Smooth muscle cell (in vitro differentiated cells): ENCODE measurements around the gene FMN2. TPM values are rescaled to one million over a fixed set of nuclear protein-coding genes. Genes with fewer than 3 reads are reported as not detected.

Experiments used
- DNase-seq: peaks from one replicate; lab custom pipeline; 2025; ENCODE audit not compliant: unreplicated experiment; lab: John Stamatoyannopoulos, UW
- H2AFZ ChIP-seq: fragments of 200-600 bp; sonication (generic); 2 replicates; pipeline ENCODE4 v1.6.0; 2016; ENCODE audit warnings: antibody characterized with exemption, low read depth, mild to moderate bottlenecking
- H3F3A ChIP-seq: fragments of 200-600 bp; sonication (generic); 2 replicates; pipeline ENCODE4 v1.6.0; 2017; ENCODE audit warnings: antibody characterized with exemption, low read depth
- H3K27ac ChIP-seq: fragments of 200-600 bp; sonication (generic); 2 replicates; pipeline ENCODE4 v1.5.1; 2016; ENCODE audit warnings: low read depth, mild to moderate bottlenecking
- H3K27me3 ChIP-seq: fragments of 200-600 bp; sonication (generic); 2 replicates; pipeline ENCODE4 v1.6.1; 2016; ENCODE audit warnings: low read depth, mild to moderate bottlenecking
- H3K36me3 ChIP-seq: fragments of 200-600 bp; sonication (generic); 2 replicates; pipeline ENCODE4 v1.5.1; 2016; ENCODE audit warnings: low read depth
- H3K4me1 ChIP-seq: fragments of 200-600 bp; sonication (generic); 2 replicates; pipeline ENCODE4 v1.5.1; 2016; ENCODE audit warnings: low read depth
- H3K4me2 ChIP-seq: fragments of 200-600 bp; sonication (generic); 2 replicates; pipeline ENCODE4 v1.6.0; 2016; ENCODE audit warnings: mild to moderate bottlenecking
- H3K4me3 ChIP-seq: fragments of 200-600 bp; sonication (generic); 2 replicates; pipeline ENCODE4 v1.5.1; 2016; ENCODE audit warnings: mild to moderate bottlenecking
- H3K79me2 ChIP-seq: fragments of 200-600 bp; sonication (generic); 2 replicates; pipeline ENCODE4 v1.6.0; 2016; ENCODE audit warnings: low read depth, mild to moderate bottlenecking
- H3K9ac ChIP-seq: fragments of 200-600 bp; sonication (generic); 2 replicates; pipeline ENCODE4 v1.6.0; 2016; ENCODE audit warnings: low read depth
- H3K9me3 ChIP-seq: fragments of 200-600 bp; sonication (generic); replicated peaks from 2 replicates; pipeline ENCODE4 v1.5.1; 2016; ENCODE audit warnings: low read depth
- H4K20me1 ChIP-seq: fragments of 200-600 bp; sonication (generic); 2 replicates; pipeline ENCODE4 v1.6.0; 2016; ENCODE audit warnings: low read depth
- CTCF ChIP-seq: fragments of 200-600 bp; sonication (generic); IDR thresholded peaks from 2 replicates; pipeline ENCODE4 v1.5.1; 2017; ENCODE audit warnings: borderline replicate concordance, mild to moderate bottlenecking, antibody characterized with exemption; ENCODE audit not compliant: insufficient read depth, poor library complexity, severe bottlenecking
- WGBS: methylation state at CpG from one replicate; pipeline ENCODE4 v1.1.7; 2016; ENCODE audit warnings: low lambda C conversion rate; 5-methylcytosine and 5-hydroxymethylcytosine counted together
- polyA plus RNA-seq: library from polyadenylated mRNA; unstranded; fragments of >200 nt; fragmentation: Nextera tagmentation; extraction: Ambion mirVana; gene quantifications from 2 replicates; pipeline ENCODE4 v1.2.1, GENCODE V29; 2016
- total RNA-seq: library from RNA; depleted of rRNA; stranded (reverse); fragments of >200 nt; gene quantifications from 2 replicates; pipeline ENCODE4 v1.2.3, GENCODE V29; 2014

The FMN2 gene
- total and polyA plus RNA-seq, 2 experiments from 2014 or later, result 1.9 to 6.2 TPM

- H4K20me1 ChIP-seq, result no peaks in the 10 kb centered on the region
- peaks cover 2% of the 10 kb centered on the region for H3K4me1 ChIP-seq
- DNase-seq, result no peak
- H3K4me3 ChIP-seq, result no peak overlapping the region
- H3K9me3 ChIP-seq, result peaks cover 10% of the 10 kb centered on the region
- no peaks in the 10 kb centered on the region for H3K79me2 ChIP-seq
- no peak overlapping the region for H3K9ac ChIP-seq
- no peak overlapping the region for H3K27ac ChIP-seq
- H3K27me3 ChIP-seq, result no peaks in the 10 kb centered on the region
- no peak overlapping the region for H3K4me2 ChIP-seq
- 96% methylated on average over 4 of the region's 4 CpGs for WGBS
- peaks cover 2% of the 10 kb centered on the region for H3K36me3 ChIP-seq
- no peak for TF ChIP-seq CTCF
- H2AFZ ChIP-seq, result no peak overlapping the region
- no peaks in the 10 kb centered on the region for H3F3A ChIP-seq
Observed at GRCh38 chr1:240201931-240202330, 110.2 kb downstream of the FMN2 start.

- H3K9me3 ChIP-seq, result peaks cover 3% of the 10 kb centered on the region
- no peak for TF ChIP-seq CTCF
- 93% methylated on average over 6 of the region's 18 CpGs for WGBS
- H3K36me3 ChIP-seq, result no peaks in the 10 kb centered on the region
- no peaks in the 10 kb centered on the region for H3K4me1 ChIP-seq
- no peak overlapping the region for H3K27ac ChIP-seq
- H4K20me1 ChIP-seq, result no peaks in the 10 kb centered on the region
- no peaks in the 10 kb centered on the region for H3F3A ChIP-seq
- no peak overlapping the region for H3K9ac ChIP-seq
- no peak overlapping the region for H3K4me3 ChIP-seq
- no peak for DNase-seq
- H3K4me2 ChIP-seq, result no peak overlapping the region
- H2AFZ ChIP-seq, result no peak overlapping the region
- no peaks in the 10 kb centered on the region for H3K79me2 ChIP-seq
- H3K27me3 ChIP-seq, result no peaks in the 10 kb centered on the region
Observed at GRCh38 chr1:240207073-240207709, 115.5 kb downstream of the FMN2 start.

- no peak for DNase-seq
- no peaks in the 10 kb centered on the region for H3F3A ChIP-seq
- no peaks in the 10 kb centered on the region for H3K79me2 ChIP-seq
- TF ChIP-seq CTCF, result no peak
- no peaks in the 10 kb centered on the region for H3K27me3 ChIP-seq
- H3K9me3 ChIP-seq, result no peaks in the 10 kb centered on the region
- H3K4me2 ChIP-seq, result no peak overlapping the region
- no peak overlapping the region for H2AFZ ChIP-seq
- no peak overlapping the region for H3K4me3 ChIP-seq
- H4K20me1 ChIP-seq, result no peaks in the 10 kb centered on the region
- H3K27ac ChIP-seq, result no peak overlapping the region
- no peak overlapping the region for H3K9ac ChIP-seq
- no peaks in the 10 kb centered on the region for H3K36me3 ChIP-seq
- WGBS, result 74% methylated on average over 4 of the region's 4 CpGs
- no peaks in the 10 kb centered on the region for H3K4me1 ChIP-seq
Observed at GRCh38 chr1:240210026-240210425, 118.3 kb downstream of the FMN2 start.

- H3K4me2 ChIP-seq, result no peak overlapping the region
- no peak overlapping the region for H3K27ac ChIP-seq
- H3K4me1 ChIP-seq, result no peaks in the 10 kb centered on the region
- H3K79me2 ChIP-seq, result no peaks in the 10 kb centered on the region
- WGBS, result 87% methylated on average over 5 of the region's 5 CpGs
- H3K36me3 ChIP-seq, result no peaks in the 10 kb centered on the region
- H3K9me3 ChIP-seq, result no peaks in the 10 kb centered on the region
- no peak overlapping the region for H2AFZ ChIP-seq
- no peak for TF ChIP-seq CTCF
- no peak overlapping the region for H3K9ac ChIP-seq
- no peak overlapping the region for H3K4me3 ChIP-seq
- no peaks in the 10 kb centered on the region for H3F3A ChIP-seq
- no peak for DNase-seq
- H3K27me3 ChIP-seq, result no peaks in the 10 kb centered on the region
- H4K20me1 ChIP-seq, result no peaks in the 10 kb centered on the region
Observed at GRCh38 chr1:240212556-240212955, 120.9 kb downstream of the FMN2 start.
